ENCODE results near the gene GPT2.

Gene GPT2

DNA sequence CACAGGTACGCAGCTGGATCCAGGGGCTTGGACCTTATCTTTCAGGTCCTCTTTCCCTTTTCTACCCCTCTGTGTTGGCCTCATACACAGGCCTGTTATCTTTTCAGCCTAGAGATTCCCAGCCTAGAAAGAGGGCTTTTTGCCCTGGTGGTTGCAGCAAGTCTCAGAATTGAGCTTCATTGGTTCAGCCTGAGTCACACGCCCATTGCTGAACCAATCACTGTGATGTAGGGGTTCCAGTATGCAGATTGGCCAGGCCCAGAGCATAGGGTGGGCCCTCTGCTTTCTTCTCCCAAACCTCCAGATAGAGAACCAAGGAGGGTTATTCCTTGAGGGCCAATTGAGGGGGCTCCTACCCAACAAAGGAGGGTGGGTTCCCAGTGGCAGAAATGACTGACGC, 32.8 kb downstream of the GPT2 start:
- no peaks in the 10 kb centered on the region for H3K27me3 ChIP-seq
- H3K27ac ChIP-seq: no peak overlapping the region
- H3K4me1 ChIP-seq: no peaks in the 10 kb centered on the region
- H3K9me3 ChIP-seq: no peaks in the 10 kb centered on the region
- H3K4me3 ChIP-seq: no peak overlapping the region
- H3K36me3 ChIP-seq: peaks cover 0 to 59% (median 0%) of the 10 kb centered on the region in 3 donors
- no peak for DNase-seq
- TF ChIP-seq, protein P1, sequence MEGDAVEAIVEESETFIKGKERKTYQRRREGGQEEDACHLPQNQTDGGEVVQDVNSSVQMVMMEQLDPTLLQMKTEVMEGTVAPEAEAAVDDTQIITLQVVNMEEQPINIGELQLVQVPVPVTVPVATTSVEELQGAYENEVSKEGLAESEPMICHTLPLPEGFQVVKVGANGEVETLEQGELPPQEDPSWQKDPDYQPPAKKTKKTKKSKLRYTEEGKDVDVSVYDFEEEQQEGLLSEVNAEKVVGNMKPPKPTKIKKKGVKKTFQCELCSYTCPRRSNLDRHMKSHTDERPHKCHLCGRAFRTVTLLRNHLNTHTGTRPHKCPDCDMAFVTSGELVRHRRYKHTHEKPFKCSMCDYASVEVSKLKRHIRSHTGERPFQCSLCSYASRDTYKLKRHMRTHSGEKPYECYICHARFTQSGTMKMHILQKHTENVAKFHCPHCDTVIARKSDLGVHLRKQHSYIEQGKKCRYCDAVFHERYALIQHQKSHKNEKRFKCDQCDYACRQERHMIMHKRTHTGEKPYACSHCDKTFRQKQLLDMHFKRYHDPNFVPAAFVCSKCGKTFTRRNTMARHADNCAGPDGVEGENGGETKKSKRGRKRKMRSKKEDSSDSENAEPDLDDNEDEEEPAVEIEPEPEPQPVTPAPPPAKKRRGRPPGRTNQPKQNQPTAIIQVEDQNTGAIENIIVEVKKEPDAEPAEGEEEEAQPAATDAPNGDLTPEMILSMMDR (IDR thresholded peaks at IDR 0.05): no peak
- intact Hi-C loops (cut with DNase I; ENCODE audit: low total_unique reads): no loop called here

DNA sequence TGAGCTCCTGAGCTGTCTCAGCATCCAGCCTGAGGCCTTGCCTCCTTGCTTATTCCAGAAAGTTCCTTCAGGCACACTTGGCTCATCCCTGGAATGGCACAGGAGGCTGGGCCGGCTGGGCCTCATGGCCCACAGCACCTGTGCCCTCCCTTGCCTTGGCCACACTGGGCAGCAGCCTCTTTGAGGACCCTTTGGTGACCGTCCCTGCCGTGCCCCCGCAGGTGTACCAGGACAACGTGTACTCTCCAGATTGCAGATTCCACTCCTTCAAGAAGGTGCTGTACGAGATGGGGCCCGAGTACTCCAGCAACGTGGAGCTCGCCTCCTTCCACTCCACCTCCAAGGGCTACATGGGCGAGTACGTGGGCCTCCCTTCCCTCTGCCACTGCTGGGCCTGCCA, 34.2 kb downstream of the GPT2 start:
- Histone ChIP-seq H3K27ac (no peak overlapping the region), H3K4me3 (no peak overlapping the region), H3K27me3 (no peaks in the 10 kb centered on the region), H3K36me3 (peaks cover 0 to 60% (median 6%) of the 10 kb centered on the region in 3 donors), H3K4me1 (no peaks in the 10 kb centered on the region), H3K9me3 (no peaks in the 10 kb centered on the region)
- intact Hi-C loops (cut with DNase I; ENCODE audit: low total_unique reads): no loop called here
- no peak for DNase-seq
- TF ChIP-seq, protein P1 (IDR thresholded peaks at IDR 0.05): no peak

DNA sequence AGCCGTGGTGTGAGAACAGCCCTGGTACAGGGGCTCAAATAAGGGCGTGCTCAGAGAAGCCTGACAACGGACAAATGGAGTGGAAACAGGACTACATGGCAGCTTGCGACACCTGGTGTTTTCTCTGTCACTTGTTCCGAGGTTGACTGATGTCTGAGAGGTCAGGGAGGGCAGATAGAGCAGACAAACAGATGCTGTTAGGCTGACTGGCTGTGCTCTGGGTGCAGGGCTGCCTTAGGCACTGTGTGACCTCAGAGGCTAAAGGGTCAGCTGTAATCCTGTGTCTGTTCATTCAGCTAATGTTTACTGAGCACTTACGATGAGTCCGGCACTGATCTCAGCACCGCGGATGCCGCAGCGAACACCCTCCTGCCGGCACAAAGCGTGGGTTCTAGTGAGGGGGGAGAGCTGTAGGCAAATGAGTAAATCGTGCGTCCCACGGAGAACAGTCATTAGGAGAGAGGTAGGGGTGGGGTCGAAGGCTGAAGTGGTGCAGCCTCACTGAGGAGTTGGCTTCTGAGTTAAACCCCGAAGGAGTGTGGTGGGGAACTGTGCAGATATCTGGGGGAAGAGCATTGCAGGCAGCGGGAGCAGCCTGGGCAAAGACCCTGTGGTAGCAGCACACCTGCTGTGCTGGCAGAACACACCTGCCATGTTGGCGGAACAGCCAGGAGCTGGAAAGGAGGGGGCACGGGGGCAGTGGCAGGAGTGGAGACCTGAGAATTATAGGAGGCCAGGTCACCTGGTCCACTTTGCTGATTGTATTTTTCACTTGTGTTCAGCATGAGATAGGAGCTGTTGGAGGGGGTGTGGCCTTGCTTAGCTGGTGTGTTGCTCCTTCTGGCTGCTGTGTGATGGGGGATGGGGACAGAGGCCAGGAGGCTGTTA, 35.0 kb downstream of the GPT2 start:
- Histone ChIP-seq H3K27ac (no peak overlapping the region), H3K9me3 (no peaks in the 10 kb centered on the region), H3K4me1 (no peaks in the 10 kb centered on the region), H3K36me3 (peaks cover 0 to 60% (median 13%) of the 10 kb centered on the region in 3 donors), H3K27me3 (no peaks in the 10 kb centered on the region), H3K4me3 (no peak overlapping the region)
- intact Hi-C loops (cut with DNase I; ENCODE audit: low total_unique reads): no loop called here
- DNase-seq: no peak
- TF ChIP-seq, protein P1 (IDR thresholded peaks at IDR 0.05): no peak

DNA sequence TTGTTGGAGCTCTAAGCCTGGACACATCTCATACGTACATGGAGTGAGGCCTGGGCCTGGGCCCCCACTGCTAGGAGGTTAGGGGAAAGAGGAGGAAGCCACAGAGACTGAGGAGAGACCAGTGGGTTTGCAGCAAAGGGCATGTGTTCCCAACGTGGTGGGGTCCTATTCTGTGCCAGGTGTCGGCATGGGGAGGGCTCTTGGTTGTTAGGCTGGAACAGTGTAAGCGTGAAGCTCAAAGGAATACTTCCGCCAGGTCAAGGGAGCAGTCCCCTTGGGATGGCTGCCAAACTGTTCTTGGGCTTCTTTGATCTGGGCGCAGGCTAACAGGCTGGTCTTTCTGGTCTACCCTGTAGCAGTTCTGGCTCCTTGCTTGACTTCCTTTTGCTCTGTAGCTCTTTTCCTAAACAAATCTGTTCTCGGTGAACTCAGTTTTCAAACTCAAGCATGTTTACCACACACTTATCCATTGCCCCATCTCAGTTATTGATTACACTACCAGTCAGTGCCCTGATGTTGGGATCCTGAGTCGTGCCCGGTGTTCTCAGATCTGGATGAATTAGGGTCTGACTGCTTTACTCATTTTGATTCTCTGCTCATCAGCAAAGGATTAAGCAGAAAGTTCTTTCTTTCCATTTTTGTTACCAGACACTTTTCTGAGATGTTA, 36.4 kb downstream of the GPT2 start:
- no peak overlapping the region for H3K4me3 ChIP-seq
- H3K27me3 ChIP-seq: no peaks in the 10 kb centered on the region
- no peak for DNase-seq
- no peak overlapping the region for H3K27ac ChIP-seq
- no peaks in the 10 kb centered on the region for H3K9me3 ChIP-seq
- TF ChIP-seq, protein P1 (IDR thresholded peaks at IDR 0.05): no peak
- intact Hi-C loops (cut with DNase I; ENCODE audit: low total_unique reads): no loop called here
- H3K4me1 ChIP-seq: no peaks in the 10 kb centered on the region
- H3K36me3 ChIP-seq: peaks cover 0 to 63% (median 15%) of the 10 kb centered on the region in 3 donors

DNA sequence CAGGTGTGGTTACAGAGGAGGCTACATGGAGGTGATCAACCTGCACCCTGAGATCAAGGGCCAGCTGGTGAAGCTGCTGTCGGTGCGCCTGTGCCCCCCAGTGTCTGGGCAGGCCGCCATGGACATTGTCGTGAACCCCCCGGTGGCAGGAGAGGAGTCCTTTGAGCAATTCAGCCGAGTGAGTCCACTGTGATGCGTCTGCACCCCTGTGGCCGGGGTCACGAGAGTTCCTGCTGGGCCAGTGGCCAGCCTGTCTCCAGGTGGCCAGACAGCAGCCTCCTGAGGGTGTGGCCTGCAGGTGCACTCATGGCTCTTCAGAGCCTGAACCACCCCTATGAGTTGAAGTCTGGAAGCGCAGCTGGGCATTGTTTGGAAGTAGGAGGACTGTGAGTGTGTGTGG, 38.1 kb downstream of the GPT2 start:
- H3K9me3 ChIP-seq: no peaks in the 10 kb centered on the region
- no peaks in the 10 kb centered on the region for H3K27me3 ChIP-seq
- H3K27ac ChIP-seq: no peak overlapping the region
- no peak overlapping the region for H3K4me3 ChIP-seq
- TF ChIP-seq, protein P1 (IDR thresholded peaks at IDR 0.05): no peak
- intact Hi-C loops (cut with DNase I; ENCODE audit: low total_unique reads): no loop called here
- no peak for DNase-seq
- peaks cover 0 to 64% (median 15%) of the 10 kb centered on the region in 3 donors for H3K36me3 ChIP-seq
- H3K4me1 ChIP-seq: no peaks in the 10 kb centered on the region

Data from tibial artery (tissue), 4 donors.